Stimulated activated CD4-positive, alpha-beta T cell treated with anti-CD3 and anti-CD28 coated beads, TNF-alpha, amount 100 ng/mL, for 1 hour (primary cell): Measurements from ENCODE around the gene TBC1D5.

Experiments used
- DNase-seq, 3 donors: peaks; one replicate each; pipeline ENCODE4 v3.0.0-alpha.2; 2020; ENCODE audit warnings: low read depth in 3 of 3, low spot score in 1 of 3

The TBC1D5 gene

GRCh38 chr3:17118771-17119170 lies 623.7 kb downstream of the TBC1D5 start:
- DNase-seq: no peak

GRCh38 chr3:17116007-17116600 lies 626.3 kb downstream of the TBC1D5 start:
- DNase-seq: no peak

GRCh38 chr3:17115186-17115585 lies 627.2 kb downstream of the TBC1D5 start:
- no peak for DNase-seq

GRCh38 chr3:17111586-17111985 lies 630.8 kb downstream of the TBC1D5 start:
- DNase-seq: no peak

- DNase-seq: no peak
These were observed 631.6 kb downstream of the TBC1D5 start for GRCh38 chr3:17110660-17111396.
